Tongue (tissue), 2 donors: ENCODE measurements around the gene HHIPL1. TPM values are rescaled to one million over a fixed set of nuclear protein-coding genes. Genes with fewer than 3 reads are reported as not detected.
"Not testable (repeated sequence)": the region's sequence is repeated elsewhere in the genome, so short reads cannot be mapped to it uniquely, and the experiment has no call there.

Experiments used
- DNase-seq: peaks from one replicate; pipeline ENCODE4 v3.0.0-alpha.2; 2015
- total RNA-seq: library from RNA; depleted of rRNA; stranded (reverse); fragments of >200 nt; gene quantifications from one replicate; pipeline ENCODE4 v1.2.3, GENCODE V29; 2014

Gene HHIPL1
- total RNA-seq, 1 donor from 2014 or later = 3.1 TPM

DNA sequence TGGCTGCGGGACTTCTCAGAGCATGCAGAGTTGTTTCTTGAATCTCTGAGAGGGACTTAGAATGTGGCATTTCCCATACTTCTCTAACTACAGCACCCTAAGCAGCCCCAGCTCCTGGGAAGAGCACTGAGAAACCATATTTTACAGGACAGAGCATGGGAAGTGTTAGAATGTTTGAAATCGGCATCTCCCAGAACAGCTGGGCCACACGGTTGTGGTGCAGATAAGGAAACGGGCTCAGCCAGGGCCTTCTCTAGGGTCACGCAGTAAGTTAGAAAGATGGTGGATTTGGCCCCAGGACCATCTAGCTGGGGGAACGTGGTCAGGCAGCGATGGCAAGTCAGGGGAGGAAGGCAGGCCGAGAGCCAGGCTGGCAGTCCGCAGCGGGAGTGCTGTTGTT is 10.5 kb upstream of the HHIPL1 start:
- no peak for DNase-seq

DNA sequence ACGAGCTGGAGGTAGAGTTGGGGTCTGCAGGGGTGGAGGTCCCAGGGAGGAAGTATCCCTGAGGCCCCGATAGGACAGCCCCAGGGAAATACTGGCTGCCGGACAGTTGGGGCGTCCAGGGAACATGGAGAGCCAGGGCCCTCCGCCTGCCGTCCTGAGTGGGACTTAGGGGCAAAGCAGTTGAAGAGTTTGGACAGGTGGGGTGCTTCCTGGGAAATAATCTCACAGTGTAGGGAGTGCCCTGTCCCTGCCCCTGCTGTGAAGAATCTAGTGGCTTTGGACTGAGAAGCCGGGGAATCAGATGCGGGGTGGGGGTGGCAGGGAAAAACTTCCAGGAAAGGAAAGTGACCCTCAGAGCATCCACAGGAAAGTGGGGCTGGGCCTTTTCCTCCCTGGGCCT is 9.8 kb upstream of the HHIPL1 start:
- DNase-seq = no peak

DNA sequence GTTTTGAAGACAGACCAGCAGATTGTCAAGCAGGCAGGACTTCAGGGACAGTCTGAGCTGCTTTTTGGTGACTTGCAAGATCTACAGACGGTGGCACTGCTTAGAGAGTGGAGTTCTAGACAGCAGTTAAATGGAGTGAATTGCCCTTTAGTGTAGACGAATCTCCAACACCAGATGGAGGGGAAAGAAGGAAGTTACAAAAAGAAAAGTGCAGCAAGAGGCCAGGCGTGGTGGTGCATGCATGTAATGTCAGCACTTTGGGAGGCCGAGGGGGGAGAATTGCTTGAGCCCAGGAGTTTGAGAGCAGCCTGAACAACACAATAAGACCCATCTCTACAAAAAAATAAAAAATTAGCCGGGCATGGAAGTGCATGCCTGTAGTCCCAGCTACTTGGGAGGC is 8.4 kb upstream of the HHIPL1 start:
- DNase-seq = no peak

DNA sequence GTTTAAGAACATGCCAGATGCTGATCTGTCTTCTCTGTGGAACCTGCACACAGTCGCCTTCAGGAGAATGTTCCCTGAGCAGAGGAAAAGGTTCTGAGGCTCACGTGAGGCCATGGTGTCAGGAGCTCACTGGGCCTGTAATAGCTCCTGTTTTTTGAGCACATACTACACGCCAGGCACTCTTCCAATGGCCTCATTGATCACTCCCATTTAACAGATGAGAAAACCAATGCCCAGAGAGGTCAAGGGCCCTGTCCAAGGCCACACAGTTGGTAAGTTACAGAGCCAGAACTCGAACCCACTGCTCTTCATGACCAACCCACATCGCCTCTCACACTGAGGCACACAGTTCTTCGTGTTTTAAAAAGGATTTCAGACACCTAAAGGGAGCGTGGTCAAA is 7.3 kb upstream of the HHIPL1 start:
- no peak for DNase-seq

DNA sequence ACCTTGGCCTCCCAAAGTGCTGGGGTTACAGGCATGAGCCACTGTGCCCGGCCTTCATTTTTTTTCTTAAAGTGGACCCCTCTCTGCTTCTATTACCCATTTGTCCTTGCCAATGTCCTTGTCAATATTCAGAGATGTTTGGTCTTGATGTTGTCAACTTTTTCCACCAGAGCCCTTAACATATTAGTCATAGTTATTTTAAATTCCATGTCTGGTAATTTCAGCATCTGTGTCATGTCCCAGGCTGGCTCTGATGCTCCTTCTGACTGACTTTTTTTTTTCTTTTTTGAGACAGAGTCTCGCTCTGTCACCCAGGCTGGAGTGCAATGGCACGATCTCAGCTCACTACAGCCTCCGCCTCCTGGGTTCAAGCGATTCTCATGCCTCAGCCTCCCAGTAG is 2.2 kb upstream of the HHIPL1 start:
- not testable (repeated sequence) for DNase-seq

DNA sequence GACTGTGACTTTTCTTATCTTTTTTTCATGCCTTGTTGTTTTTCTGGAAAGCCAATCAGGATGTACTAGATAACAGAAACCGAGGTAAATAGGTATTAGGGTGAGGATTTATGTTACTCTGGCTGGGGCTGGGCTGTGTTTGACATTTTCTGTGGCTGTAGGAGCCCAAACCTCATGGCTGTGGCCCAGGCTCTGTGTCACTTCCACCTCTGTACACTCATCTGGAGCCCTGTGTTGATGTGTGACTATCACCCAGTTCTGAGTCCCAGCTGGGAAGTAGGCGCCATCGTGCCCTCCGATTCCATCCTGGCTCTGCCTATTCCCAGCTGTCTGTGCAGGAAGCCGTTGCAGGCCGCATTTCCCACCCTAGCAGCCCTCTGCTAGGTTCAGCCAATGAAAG is 1.6 kb upstream of the HHIPL1 start:
- DNase-seq = no peak

DNA sequence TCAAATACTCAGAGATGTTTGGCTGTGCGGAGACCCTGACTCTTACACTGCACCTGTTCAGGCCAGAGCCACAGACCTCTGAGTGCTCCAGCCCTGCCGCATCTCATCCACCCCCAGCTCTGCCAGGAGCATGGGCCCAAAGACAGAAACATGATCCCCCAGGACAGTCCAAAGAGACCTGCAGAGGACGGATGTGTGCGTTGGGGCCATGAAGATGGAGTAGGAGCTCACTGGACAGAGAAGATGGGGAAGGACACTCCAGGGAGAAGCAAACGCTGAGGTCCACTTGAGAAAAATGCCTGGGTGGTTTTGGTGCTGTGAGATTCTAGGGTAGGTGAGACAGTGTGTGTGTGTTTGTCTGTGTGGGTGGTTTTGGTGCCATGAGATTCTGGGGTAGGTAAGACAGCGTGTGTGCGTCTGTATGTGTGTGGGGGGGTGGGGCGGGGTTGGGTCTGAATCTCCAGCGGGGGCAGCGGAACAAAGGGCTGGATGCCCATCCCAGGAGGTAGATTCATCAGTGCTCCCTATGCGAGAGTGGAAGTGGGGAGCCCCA is 818 bp upstream of the HHIPL1 start:
- no peak for DNase-seq

DNA sequence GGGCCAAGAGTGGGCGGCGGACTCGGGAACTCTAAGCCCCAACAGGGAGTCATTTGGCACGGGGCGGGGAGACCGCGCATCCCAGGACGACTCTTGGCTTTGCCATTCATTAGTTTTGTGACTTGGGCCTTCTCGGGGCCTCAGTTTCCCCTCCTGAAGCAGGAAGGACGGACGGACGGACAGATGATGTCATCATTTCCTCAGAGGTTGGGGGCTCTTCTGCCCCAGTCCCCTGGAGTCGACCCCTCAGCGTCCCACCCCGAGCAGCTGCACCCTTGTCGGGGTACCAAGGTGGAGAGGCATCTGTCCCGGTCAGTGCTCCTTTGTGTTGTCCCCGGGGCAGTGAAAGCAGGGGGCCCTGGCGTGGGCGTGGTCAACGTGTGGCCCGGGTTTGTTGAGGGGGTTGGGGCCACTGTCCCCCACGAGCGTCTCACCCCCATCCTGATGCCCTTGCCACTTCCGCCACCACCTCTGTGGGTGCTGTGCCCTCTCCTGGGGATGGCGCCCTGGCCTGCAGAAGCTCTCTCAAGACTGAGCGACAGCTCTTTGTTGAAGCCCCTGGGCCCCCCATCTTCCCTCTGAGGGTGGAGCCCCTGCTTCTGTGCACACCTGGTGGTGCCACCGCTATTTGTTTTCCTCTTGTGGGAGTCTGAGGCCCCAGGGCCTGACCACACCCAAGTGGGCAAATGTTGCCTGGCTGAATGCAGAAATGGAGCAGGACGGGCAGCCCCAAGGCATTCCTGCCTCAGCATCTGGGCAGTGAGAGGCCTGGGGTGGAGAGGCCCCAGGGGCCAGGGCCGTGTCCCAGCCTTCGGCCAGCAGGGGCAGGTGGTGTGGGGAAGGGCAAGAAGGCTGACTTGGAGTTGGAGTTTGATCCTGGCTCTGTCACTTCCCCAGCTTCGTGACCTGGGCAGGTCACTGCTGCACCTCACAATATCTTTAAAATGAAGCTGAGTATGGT is 896 bp downstream of the HHIPL1 start:
- no peak for DNase-seq

DNA sequence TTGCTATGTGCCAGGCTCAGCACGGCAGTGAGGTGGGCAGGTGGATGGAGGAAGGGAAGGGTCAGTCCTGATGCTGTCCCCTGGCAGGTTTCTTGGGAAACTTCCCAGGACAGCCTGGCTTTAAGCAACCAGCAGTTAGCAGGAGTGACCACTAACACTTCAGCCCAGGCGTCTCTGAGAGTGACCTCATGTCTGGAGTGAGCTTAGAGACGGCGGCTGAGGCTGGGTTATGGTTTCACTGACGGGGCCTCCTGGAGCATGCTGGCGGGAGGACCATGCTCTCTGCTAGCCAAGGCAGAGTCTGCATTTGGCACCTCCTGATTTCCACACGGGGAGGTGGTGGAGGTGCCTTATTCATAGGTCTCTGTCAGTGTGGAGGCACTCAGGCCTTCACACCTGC is 2.5 kb downstream of the HHIPL1 start:
- DNase-seq = no peak

DNA sequence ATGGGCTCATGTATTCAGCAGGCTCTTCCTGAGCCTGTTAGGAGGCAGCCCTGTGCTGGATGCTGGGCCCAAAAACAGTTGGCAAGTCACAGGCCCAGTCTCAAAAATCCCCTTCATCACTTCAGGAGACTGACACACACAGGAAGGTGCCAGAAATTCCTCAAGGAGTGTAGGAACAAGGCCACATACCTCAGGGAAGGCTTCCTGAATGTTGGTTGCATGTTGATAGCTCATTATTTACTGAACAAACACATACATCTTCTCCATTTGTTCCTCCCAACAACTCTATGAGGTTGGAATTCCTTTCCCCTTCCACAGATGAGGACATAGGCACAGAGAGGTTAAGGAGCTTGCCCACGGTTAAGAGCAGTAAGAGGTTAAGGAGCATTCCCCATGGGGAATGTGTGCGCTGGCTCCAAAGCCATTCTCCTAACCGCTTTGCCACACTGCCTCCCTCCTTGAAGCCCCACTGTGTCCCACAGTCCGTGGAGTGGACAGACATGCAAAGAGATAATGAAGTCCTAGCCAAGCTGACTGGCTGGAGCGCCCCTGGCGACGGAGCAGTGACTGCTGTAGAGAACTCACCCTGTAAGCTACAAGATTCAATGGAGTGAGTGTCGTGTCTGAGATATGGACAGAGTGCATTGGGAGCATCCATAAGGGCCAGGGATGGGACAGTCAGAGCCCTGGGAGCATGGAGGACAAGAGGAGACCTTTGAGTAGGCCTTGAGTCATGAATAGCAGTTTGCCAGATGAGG is 3.3 kb downstream of the HHIPL1 start:
- DNase-seq = no peak

DNA sequence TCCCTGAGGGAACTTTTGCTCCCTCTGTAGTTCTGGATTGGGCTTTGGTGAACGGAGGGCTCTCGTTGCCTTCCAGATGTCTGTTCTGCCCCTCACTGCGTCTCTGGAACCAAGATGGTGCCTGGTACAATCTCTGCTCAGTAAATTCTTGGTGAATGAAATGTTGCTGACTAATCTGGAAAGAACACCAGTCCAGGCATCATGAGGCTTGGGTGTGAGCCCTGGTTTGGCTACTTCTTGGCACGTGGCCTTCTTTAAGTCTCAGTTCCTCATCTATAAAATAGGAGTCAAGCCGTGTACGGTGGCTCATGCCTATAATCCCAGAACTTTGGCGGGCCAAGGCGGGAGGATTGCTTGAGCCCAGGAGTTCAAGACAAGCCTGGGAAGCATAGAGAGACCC is 4.3 kb downstream of the HHIPL1 start:
- DNase-seq = no peak

DNA sequence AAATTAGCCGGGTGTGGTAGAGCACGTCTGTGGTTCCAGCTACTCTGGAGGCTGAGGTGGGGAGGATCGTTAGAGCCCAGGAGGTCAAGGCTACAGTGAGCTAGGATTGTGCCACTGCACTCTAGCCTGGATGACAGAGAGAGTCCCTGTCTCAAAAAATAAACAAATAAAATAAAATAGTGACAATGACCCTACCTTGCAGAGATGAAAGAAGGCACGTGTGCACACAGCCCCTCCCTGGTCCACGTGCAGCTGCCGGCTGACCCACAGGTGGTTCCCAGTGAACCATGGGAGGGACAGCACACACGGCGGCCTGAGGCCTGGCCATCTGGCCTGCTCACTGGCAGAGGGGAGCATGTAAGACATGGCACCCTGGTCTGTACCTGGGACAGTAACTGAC is 4.7 kb downstream of the HHIPL1 start:
- no peak for DNase-seq

DNA sequence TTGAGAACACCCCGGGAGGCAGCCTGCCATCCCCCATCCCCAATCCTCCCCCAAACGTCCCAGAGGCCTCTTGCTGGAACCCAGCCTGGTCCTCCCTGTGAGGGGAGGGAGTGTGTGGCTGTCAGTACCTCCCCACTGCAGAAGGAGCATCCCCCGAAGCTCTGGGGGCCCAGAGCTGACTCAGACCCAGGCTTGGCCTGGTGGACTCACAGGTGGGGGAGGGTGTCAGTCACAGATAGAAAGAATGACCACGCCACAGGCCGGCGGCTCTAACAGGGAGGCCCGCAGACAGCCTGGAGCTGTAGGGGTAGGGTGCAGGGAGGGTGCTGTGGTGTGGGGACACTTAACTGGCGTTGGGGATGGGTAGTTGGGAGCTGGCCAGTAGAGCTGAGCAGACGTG is 5.3 kb downstream of the HHIPL1 start:
- DNase-seq = no peak

DNA sequence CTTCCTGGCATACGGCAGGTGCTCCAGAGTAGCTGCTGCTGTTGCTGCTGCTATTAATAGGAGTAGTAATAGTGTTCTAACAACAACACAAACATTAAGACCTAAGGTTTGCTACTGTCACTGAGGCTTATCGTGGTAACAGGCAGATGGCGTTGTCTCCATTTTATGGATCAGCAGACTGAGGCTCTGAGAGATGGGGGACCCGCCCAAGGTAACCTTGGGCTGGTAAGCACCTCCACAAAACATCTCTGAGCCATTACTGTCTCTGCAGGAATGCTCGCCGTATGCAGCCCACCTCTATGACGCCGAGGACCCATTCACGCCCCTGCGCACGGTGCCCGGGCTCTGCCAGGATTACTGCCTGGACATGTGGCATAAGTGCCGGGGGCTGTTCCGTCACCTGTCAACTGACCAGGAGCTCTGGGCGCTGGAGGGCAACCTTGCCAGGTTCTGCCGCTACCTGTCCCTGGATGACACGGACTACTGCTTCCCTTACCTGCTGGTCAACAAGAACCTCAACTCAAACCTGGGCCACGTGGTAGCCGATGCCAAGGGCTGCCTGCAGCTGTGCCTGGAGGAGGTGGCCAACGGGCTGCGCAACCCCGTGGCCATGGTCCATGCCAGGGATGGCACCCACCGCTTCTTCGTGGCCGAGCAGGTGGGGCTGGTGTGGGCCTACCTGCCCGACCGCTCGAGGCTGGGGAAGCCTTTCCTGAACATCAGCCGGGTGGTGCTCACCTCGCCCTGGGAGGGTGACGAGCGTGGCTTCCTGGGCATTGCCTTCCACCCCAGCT is 7.2 kb downstream of the HHIPL1 start:
- DNase-seq = no peak

DNA sequence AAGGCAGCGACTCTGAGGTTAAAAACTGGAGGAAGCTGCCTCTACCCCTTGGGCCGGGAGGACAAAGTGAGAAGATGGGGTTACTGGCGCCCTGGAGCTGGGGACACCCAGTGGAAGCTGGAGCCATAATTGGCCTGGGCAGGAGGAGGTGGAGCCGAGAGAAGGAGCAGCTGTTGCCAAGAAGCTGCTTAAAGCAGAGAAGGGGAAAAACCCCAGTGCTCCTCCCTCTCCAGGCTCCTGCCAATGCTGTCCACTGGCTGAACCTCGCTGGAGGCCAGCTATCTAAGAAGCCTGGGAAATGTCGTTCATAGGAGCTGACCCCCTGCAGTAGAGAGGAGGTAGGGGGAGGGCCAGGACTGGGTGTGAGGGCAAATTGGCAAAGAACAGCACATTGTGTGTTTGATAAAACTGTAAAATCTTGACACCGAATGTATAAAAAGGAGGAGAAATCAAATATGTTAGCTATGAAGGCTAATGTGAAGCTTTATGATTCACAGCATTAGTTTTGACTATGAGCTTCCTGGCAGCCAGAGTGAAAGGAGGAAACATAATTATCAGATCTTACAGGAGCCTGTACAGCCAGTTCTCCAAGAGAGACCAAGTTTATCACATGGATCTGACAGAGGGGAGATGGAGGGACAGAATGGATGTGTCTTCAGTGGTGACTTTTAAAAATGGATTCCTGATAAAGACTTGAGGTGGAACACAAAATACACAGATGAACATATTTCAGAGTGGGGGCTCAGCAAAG is 9.5 kb downstream of the HHIPL1 start:
- peak; percentile 74 for DNase-seq

DNA sequence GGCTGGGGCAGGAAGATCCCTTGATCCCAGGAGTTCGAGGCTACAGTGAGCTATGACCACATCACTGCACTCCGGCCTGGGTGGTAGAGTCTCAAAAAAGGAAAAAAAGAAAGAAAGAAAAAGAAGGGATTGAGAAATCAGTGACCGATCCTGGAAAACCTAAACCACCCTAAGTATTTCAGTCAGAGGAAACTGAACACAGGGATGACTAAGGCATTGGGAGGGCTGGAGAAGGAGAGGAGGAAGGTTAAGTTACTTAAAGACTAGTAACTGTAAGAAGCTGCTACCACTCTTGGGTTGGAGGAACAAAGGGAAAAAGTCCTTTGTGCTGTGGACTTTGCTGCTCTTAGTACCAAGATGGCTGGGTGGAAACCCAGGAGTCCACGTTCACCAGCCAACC is 10.6 kb downstream of the HHIPL1 start:
- no peak for DNase-seq

DNA sequence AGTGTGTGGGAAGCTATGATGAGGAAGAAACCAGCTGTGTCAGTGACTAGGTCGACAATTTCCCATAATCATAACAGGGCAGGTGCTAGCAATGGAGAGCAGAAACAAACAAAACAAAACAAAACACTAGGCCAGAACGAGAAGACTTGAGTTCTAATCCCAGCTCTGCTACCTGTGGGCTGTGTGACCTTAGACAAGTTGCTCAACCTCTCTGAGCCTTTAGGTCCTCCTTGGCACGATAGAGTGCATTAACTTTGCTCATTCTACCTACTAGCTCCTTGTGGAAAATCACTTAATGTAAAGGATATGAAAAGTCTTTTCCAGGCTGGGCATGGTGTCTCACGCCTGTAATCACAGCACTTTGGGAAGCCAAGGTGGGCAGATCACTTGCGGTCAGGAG is 11.2 kb downstream of the HHIPL1 start:
- no peak for DNase-seq

DNA sequence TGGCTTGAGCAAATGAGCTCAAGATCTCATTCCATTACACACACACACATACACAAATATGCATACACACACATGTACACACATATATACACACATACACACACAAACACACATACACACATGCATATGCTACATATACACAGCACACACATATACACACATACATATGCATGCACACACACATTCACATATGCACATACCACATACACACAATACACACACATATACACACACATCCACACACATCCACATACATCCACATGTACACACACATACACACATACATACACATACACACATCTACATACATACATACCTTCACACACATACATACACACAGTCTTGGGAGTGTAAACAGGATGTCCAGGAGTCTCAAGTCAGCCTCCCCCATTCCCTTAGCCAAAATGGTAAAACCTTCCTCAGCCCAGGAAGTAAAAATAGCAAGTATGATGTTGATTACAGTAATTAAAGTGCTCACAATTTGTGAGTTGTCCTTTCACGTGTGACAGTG is 12.8 kb downstream of the HHIPL1 start:
- DNase-seq = no peak

DNA sequence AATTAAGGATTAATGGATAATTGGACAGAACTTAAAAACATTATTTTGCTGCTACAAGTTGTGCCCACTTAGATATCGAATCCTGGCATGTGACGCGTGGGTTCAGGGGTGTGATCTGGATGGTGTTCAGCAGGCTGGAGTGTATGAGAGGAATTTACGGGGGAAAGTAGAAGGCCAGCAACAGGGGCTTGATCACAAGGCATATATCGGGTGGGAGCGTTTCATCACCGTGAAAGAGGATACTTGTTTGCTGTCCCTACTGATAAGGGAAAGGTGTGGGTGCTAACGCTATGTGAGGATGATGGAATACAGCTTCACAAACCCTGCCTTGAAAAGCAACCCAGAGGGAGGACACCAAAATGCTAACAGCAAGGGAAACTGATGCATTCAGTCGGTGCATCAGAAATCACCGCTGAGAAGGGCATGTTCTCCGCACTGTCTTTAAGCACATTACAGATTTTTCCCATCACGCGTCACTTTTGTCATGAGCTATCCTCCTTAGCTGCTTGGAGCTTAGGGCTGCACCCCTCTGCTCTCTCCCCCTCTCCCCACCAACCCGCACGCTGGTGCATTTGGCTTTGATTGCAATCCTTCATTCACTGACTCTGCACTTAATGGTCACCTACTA is 13.4 kb downstream of the HHIPL1 start:
- no peak for DNase-seq

DNA sequence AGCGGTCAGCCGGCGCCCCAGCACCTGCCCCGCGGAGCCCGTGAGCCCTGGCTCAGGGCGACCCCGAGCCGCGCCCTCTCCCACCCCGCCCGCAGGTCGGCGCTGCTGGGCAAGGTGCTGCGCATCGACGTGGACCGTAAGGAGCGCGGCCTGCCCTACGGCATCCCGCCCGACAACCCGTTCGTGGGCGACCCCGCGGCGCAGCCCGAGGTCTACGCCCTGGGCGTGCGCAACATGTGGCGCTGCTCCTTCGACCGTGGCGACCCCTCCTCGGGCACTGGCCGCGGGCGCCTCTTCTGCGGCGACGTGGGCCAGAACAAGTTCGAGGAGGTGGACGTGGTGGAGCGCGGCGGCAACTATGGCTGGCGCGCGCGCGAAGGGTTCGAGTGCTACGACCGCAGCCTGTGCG is 14.4 kb downstream of the HHIPL1 start:
- no peak for DNase-seq

DNA sequence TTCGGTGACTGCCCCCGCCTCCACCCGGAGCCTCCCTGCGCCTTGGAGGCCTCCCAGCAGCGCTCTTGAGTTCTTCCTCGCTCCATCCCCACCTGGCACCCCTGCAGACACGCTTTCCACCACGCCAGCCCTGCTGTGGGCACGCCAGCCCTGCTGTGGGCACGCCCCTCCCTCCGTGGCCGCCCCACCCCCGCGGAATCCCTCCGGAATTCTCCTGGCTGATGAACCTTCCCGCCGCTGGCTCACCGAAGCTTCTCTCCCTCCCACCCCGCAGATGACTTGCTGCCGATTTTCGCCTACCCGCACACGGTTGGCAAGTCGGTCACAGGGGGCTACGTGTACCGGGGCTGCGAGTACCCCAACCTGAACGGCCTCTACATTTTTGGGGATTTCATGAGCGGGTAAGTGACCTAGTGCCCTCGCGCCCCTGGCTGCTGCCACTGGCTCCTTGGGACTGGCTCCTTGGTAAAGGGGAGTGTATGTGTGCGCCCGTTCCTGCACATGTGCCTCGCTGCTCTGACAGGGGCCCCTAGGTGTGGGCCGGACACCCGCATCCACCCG is 15.2 kb downstream of the HHIPL1 start:
- no peak for DNase-seq
